PFSK-1 (cell line): ENCODE results near the gene ADAMTS10.

ENCODE experiments used
- FOXP2 ChIP-seq: optimal IDR thresholded peaks from 2 replicates; pipeline ENCODE3; 2011; ENCODE audit warnings: borderline replicate concordance, control low read depth, inconsistent platforms; ENCODE audit not compliant: insufficient read depth; ENCODE audit errors: extremely low read length, extremely low read depth
- POLR2AphosphoS5 ChIP-seq: IDR thresholded peaks from 2 replicates; pipeline ENCODE4 v1.6.1; 2012; ENCODE audit warnings: low read depth, mild to moderate bottlenecking, control low read depth, low read length, moderate library complexity
- REST ChIP-seq, 2 experiments: IDR thresholded peaks; 2 replicates each; pipeline versions ENCODE4 v1.6.1 to v1.8.0; 2011 to 2012; ENCODE audit warnings: low read depth in 2 of 2, low read length in 2 of 2, control low read depth in 1 of 2, inconsistent platforms in 1 of 2, mild to moderate bottlenecking in 1 of 2, moderate library complexity in 1 of 2; ENCODE audit not compliant: insufficient read depth in 1 of 2
- SIN3A ChIP-seq: IDR thresholded peaks from 2 replicates; pipeline ENCODE4 v1.6.1; 2012; ENCODE audit warnings: mild to moderate bottlenecking, low read length, moderate library complexity, borderline replicate concordance; ENCODE audit not compliant: insufficient read depth
- TAF1 ChIP-seq: IDR thresholded peaks from 2 replicates; pipeline ENCODE4 v1.6.1; 2012; ENCODE audit warnings: low read length, control low read depth, borderline replicate concordance; ENCODE audit not compliant: insufficient read depth

ADAMTS10 gene

GRCh38 chr19:8626842-8627241, 16.3 kb upstream of the ADAMTS10 start:
- TF ChIP-seq SIN3A (no peak), FOXP2 (no peak), TAF1 (no peak), REST (IDR thresholded peaks at IDR 0.05; ENCODE audit: insufficient read depth in 1 of 2, low read depth in 2 of 2, low read length in 2 of 2) (no peak), POLR2AphosphoS5 (no peak)

- no peak for TF ChIP-seq FOXP2
- TF ChIP-seq TAF1, result no peak
- TF ChIP-seq SIN3A, result no peak
- TF ChIP-seq REST (IDR thresholded peaks at IDR 0.05; ENCODE audit: insufficient read depth in 1 of 2, low read depth in 2 of 2, low read length in 2 of 2), result no peak
- TF ChIP-seq POLR2AphosphoS5, result no peak
Measured at GRCh38 chr19:8618751-8619150, 8.2 kb upstream of the ADAMTS10 start.

GRCh38 chr19:8617984-8618383, 7.5 kb upstream of the ADAMTS10 start:
- TF ChIP-seq POLR2AphosphoS5 (no peak), REST (IDR thresholded peaks at IDR 0.05; ENCODE audit: insufficient read depth in 1 of 2, low read depth in 2 of 2, low read length in 2 of 2) (no peak), FOXP2 (no peak), TAF1 (no peak), SIN3A (no peak)

GRCh38 chr19:8616861-8617260, 6.3 kb upstream of the ADAMTS10 start:
- TF ChIP-seq REST (IDR thresholded peaks at IDR 0.05; ENCODE audit: insufficient read depth in 1 of 2, low read depth in 2 of 2, low read length in 2 of 2) (no peak), POLR2AphosphoS5 (no peak), TAF1 (no peak), FOXP2 (no peak), SIN3A (no peak)
